ENCODE data around the gene DMKN. TPM values are rescaled to one million over a fixed set of nuclear protein-coding genes. Genes with fewer than 3 reads are reported as not detected.

Gene DMKN
- total RNA-seq, 6 donors from 2014 or later = 64.9 to 127 (median 101) TPM

GRCh38 chr19:35491836-35492360, 21.6 kb downstream of the DMKN start:
- Histone ChIP-seq H3K27me3 (no peaks in the 10 kb centered on the region), H3K36me3 (no peaks in the 10 kb centered on the region), H3K4me1 (peaks cover 5 to 8% (median 6%) of the 10 kb centered on the region in 4 donors), H3K4me3 (no peak overlapping the region), H3K9me3 (no peaks in the 10 kb centered on the region), H3K27ac (no peak overlapping the region)
- WGBS, 2 donors = 80 to 85% methylated on average over 9 of the region's 9 CpGs
- TF ChIP-seq CTCF (IDR thresholded peaks at IDR 0.05) (no peak), EP300 (IDR thresholded peaks at IDR 0.05) (no peak), POLR2A (IDR thresholded peaks at IDR 0.05) (no peak), POLR2AphosphoS5 (IDR thresholded peaks at IDR 0.05) (no peak)
- DNase-seq (no peak), ATAC-seq (ENCODE audit: low FRiP score in 2 of 2) (no peak)

GRCh38 chr19:35490364-35490763, 23.1 kb downstream of the DMKN start, which contains the start of gene KRTDAP:
TSS of gene KRTDAP (minus strand) at chr19:35490464. CDS start at chr19:35490442, 22 bp downstream.
- H3K27ac ChIP-seq = no peak within 1 kb of the TSS
- peaks cover 4 to 6% (median 5%) of the 10 kb centered on the region in 4 donors for H3K4me1 ChIP-seq
- no peak for TF ChIP-seq EP300 (IDR thresholded peaks at IDR 0.05)
- TF ChIP-seq POLR2AphosphoS5 (IDR thresholded peaks at IDR 0.05) = no peak
- TF ChIP-seq CTCF (IDR thresholded peaks at IDR 0.05) = no peak
- TF ChIP-seq POLR2A (IDR thresholded peaks at IDR 0.05) = no peak
- ATAC-seq (ENCODE audit: low FRiP score in 2 of 2) = no peak
- H3K4me3 ChIP-seq = no peak within 1 kb of the TSS
- no peaks in the 10 kb centered on the region for H3K36me3 ChIP-seq
- H3K9me3 ChIP-seq = no peaks in the 10 kb centered on the region
- WGBS, 2 donors = 73 to 85% methylated on average over 9 of the region's 9 CpGs
- H3K27me3 ChIP-seq = no peaks in the 10 kb centered on the region
- DNase-seq = no peak

DNA sequence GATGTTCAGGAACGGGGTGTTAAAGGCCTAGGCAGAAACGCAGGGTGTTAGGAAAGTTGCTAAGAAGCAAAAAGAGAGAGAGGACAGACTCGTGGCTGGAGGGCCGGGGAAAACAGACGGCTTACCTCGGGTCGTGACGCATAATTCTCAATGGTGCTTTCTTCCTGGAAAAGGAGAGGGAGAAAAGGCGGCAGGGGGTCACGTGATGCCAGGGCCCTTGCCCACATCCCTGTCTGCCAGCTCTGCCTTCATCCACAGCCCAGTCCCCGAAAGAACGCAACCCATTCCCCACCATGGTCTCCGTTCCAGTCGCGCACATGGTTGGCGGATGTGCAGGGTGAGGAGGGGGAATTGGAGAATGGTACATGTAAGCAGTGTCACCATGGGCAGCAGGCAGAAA, 24.8 kb downstream of the DMKN start:
- ATAC-seq (ENCODE audit: low FRiP score in 2 of 2) = no peak
- 90 to 91% methylated on average over 16 of the region's 16 CpGs for WGBS, 2 donors
- TF ChIP-seq POLR2AphosphoS5 (IDR thresholded peaks at IDR 0.05) (no peak), POLR2A (IDR thresholded peaks at IDR 0.05) (no peak), CTCF (IDR thresholded peaks at IDR 0.05) (no peak), EP300 (IDR thresholded peaks at IDR 0.05) (no peak)

DNA sequence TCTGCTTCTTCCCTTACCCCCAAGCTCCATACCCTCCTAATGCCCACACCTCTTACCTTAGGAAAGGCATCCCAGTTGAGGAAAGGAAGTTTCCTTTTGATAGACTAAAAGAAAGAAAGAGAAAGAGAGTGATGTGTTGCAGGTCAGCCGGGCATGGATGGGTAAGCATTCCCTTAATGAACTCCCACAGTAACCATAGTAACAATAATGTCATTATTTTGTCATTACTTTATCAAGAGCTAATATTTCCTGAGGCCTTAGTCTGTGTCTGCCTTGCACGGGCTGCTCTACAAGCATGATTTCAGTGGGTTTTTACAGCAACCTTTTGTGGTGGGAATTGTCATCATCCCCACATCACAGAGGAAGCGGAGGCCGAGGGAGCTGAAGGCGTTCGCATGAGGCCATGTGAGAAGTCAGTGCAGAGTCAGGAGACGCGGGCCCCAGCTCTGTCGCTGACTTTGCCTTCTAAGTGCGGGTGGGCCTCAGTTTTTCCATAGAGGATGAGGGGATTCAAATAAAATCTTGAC, 25.7 kb downstream of the DMKN start:
- 86 to 87% methylated on average over 10 of the region's 10 CpGs for WGBS, 2 donors
- no peak overlapping the region for H3K27ac ChIP-seq
- ATAC-seq (ENCODE audit: low FRiP score in 2 of 2) (no peak), DNase-seq (no peak)
- no peak for TF ChIP-seq POLR2A (IDR thresholded peaks at IDR 0.05)
- no peak for TF ChIP-seq CTCF (IDR thresholded peaks at IDR 0.05)
- TF ChIP-seq EP300 (IDR thresholded peaks at IDR 0.05) = no peak
- TF ChIP-seq POLR2AphosphoS5 (IDR thresholded peaks at IDR 0.05) = no peak
- H3K4me3 ChIP-seq = no peak overlapping the region
- H3K9me3 ChIP-seq = no peaks in the 10 kb centered on the region
- H3K27me3 ChIP-seq = no peaks in the 10 kb centered on the region
- no peaks in the 10 kb centered on the region for H3K36me3 ChIP-seq
- peaks cover 0 to 6% (median 2%) of the 10 kb centered on the region in 4 donors for H3K4me1 ChIP-seq

More for the DNA sequence above, 24.8 kb downstream of the DMKN start:
- Histone ChIP-seq H3K4me1 (peaks cover 0 to 6% (median 2%) of the 10 kb centered on the region in 4 donors), H3K9me3 (no peaks in the 10 kb centered on the region), H3K27ac (no peak overlapping the region), H3K27me3 (no peaks in the 10 kb centered on the region), H3K4me3 (no peak overlapping the region), H3K36me3 (no peaks in the 10 kb centered on the region)
- no peak for DNase-seq

DNA sequence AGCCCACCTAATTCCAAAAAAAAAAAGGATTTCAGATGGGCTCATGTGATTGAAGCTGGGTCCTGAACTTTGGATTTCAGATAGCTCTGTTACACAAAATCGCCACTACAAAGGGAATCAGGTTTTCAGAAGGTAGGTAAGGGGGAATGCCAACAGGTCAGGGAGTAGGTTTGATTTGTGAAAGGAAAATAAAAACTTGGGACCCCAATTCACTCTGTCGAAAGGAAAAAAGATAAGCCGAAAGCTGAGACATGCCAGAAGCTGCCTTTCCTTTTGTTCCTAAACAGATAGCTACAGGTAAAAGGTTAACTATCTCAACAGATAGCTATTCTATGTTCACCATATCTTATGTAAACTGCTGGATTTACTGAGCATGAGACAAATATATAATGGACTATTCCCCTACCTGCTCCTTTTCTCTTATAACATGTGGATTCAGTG, 27.2 kb downstream of the DMKN start:
- WGBS, 2 donors = 81 to 89% methylated on average over 3 of the region's 3 CpGs
- no peaks in the 10 kb centered on the region for H3K9me3 ChIP-seq

More for the DNA sequence above, 27.2 kb downstream of the DMKN start:
- no peak overlapping the region for H3K4me3 ChIP-seq
- DNase-seq = no peak
- ATAC-seq (ENCODE audit: low FRiP score in 2 of 2) = no peak
- TF ChIP-seq EP300 (IDR thresholded peaks at IDR 0.05) = no peak
- no peak for TF ChIP-seq POLR2AphosphoS5 (IDR thresholded peaks at IDR 0.05)
- no peak for TF ChIP-seq CTCF (IDR thresholded peaks at IDR 0.05)
- TF ChIP-seq POLR2A (IDR thresholded peaks at IDR 0.05) = no peak
- peaks cover 0 to 6% (median 2%) of the 10 kb centered on the region in 4 donors for H3K4me1 ChIP-seq
- no peaks in the 10 kb centered on the region for H3K27me3 ChIP-seq
- no peaks in the 10 kb centered on the region for H3K36me3 ChIP-seq
- no peak overlapping the region for H3K27ac ChIP-seq
